HEK293 (cell line): ENCODE data around the gene AKT2.

Experiments used
- CTCF ChIA-PET: fragments of 350-600 bp; formaldehyde crosslinking; extraction: SDS; loops from one replicate; lab custom pipeline; 2021; ENCODE audit warnings: antibody characterized with exemption; lab: Yijun Ruan, JAX
- POLR2A ChIA-PET: fragments of 300-600 bp; formaldehyde crosslinking; extraction: SDS; loops from one replicate; lab custom pipeline; 2020; ENCODE audit warnings: antibody characterized with exemption, inconsistent platforms; lab: Yijun Ruan, JAX
- H3K27ac ChIP-seq: fragments of 200-500 bp; sonication (Bioruptor generic); 2 replicates; pipeline ENCODE4 v1.5.1; 2014; ENCODE audit warnings: low read depth, low read length, control low read depth, inconsistent platforms; ENCODE audit errors: extremely low read depth
- H3K36me3 ChIP-seq, 2 experiments: fragments of 200-500 bp in 1 of 2; sonication (Bioruptor generic) in 1 of 2; 1 replicate in 1 of 2; 2 replicates in 1 of 2; pipeline ENCODE4 v1.5.1; 2014 to 2017; ENCODE audit warnings: inconsistent platforms in 2 of 2, low read length in 2 of 2; ENCODE audit not compliant: control insufficient read depth in 2 of 2, insufficient read depth in 1 of 2
- H3K4me1 ChIP-seq: fragments of 200-500 bp; sonication (Bioruptor generic); 2 replicates; pipeline ENCODE4 v1.5.1; 2014; ENCODE audit warnings: mild to moderate bottlenecking, low read length, inconsistent platforms; ENCODE audit not compliant: control insufficient read depth, insufficient read depth
- H3K4me3 ChIP-seq: 2 replicates; pipeline ENCODE4 v1.5.1; 2011; ENCODE audit warnings: low read depth, mild to moderate bottlenecking, control low read depth, low read length, moderate library complexity
- H3K9me3 ChIP-seq: fragments of 200-500 bp; sonication (Bioruptor generic); 2 replicates; pipeline ENCODE4 v1.5.1; 2014; ENCODE audit warnings: low read depth, low read length, inconsistent platforms; ENCODE audit not compliant: control insufficient read depth, insufficient read depth
- HIC1 ChIP-seq: fragments of 450-650 bp; formaldehyde crosslinking; IDR thresholded peaks from 2 replicates; pipeline ENCODE4 v1.5.1; 2016; ENCODE audit warnings: missing biosample characterization, missing genetic modification characterization
- KLF16 ChIP-seq: fragments of 450-650 bp; formaldehyde crosslinking; IDR thresholded peaks from 2 replicates; pipeline ENCODE4 v1.5.1; 2017; ENCODE audit warnings: missing biosample characterization, missing genetic modification characterization
- KLF8 ChIP-seq: fragments of 450-650 bp; formaldehyde crosslinking; IDR thresholded peaks from 2 replicates; pipeline ENCODE4 v1.5.1; 2016; ENCODE audit warnings: missing biosample characterization, missing genetic modification characterization
- OSR2 ChIP-seq: fragments of 450-650 bp; formaldehyde crosslinking; IDR thresholded peaks from 2 replicates; pipeline ENCODE4 v1.5.1; 2016; ENCODE audit warnings: missing biosample characterization, missing genetic modification characterization
- SCRT1 ChIP-seq: fragments of 450-650 bp; formaldehyde crosslinking; IDR thresholded peaks from 2 replicates; pipeline ENCODE4 v1.5.1; 2016; ENCODE audit warnings: missing biosample characterization, missing genetic modification characterization, borderline replicate concordance
- TCF7L2 ChIP-seq: IDR thresholded peaks from 2 replicates; pipeline ENCODE4 v1.6.1; 2011; ENCODE audit warnings: low read depth, mild to moderate bottlenecking, inconsistent platforms, low read length, moderate library complexity, borderline replicate concordance
- YY1 ChIP-seq: fragments of 450-650 bp; formaldehyde crosslinking; IDR thresholded peaks from 2 replicates; pipeline ENCODE4 v1.5.1; 2018; ENCODE audit warnings: missing biosample characterization, missing genetic modification characterization
- ZBTB20 ChIP-seq: fragments of 450-650 bp; formaldehyde crosslinking; IDR thresholded peaks from 2 replicates; pipeline ENCODE4 v1.5.1; 2016; ENCODE audit warnings: missing biosample characterization, missing genetic modification characterization
- ZBTB49 ChIP-seq: fragments of 450-650 bp; formaldehyde crosslinking; IDR thresholded peaks from 2 replicates; pipeline ENCODE4 v1.5.1; 2016; ENCODE audit warnings: missing biosample characterization, missing genetic modification characterization, low read depth
- ZFHX2 ChIP-seq: fragments of 450-650 bp; formaldehyde crosslinking; conservative IDR thresholded peaks from 2 replicates; pipeline ENCODE4 v1.5.1; 2016; ENCODE audit warnings: missing biosample characterization, missing genetic modification characterization
- ZNF133 ChIP-seq: fragments of 450-650 bp; formaldehyde crosslinking; IDR thresholded peaks from 2 replicates; pipeline ENCODE4 v1.5.1; 2016; ENCODE audit warnings: missing biosample characterization, missing genetic modification characterization
- ZNF138 ChIP-seq: fragments of 450-650 bp; formaldehyde crosslinking; IDR thresholded peaks from 2 replicates; pipeline ENCODE4 v1.5.1; 2016; ENCODE audit warnings: missing biosample characterization, missing genetic modification characterization, borderline replicate concordance
- ZNF214 ChIP-seq: fragments of 450-650 bp; formaldehyde crosslinking; IDR thresholded peaks from 2 replicates; pipeline ENCODE4 v1.5.1; 2017; ENCODE audit warnings: missing biosample characterization, mild to moderate bottlenecking, missing genetic modification characterization, borderline replicate concordance
- ZNF239 ChIP-seq: fragments of 450-650 bp; formaldehyde crosslinking; IDR thresholded peaks from 2 replicates; pipeline ENCODE4 v1.5.1; 2016; ENCODE audit warnings: missing biosample characterization, missing genetic modification characterization
- ZNF280C ChIP-seq: fragments of 450-650 bp; formaldehyde crosslinking; IDR thresholded peaks from 2 replicates; pipeline ENCODE4 v1.5.1; 2016; ENCODE audit warnings: missing biosample characterization, missing genetic modification characterization
- ZNF362 ChIP-seq: fragments of 450-650 bp; formaldehyde crosslinking; IDR thresholded peaks from 2 replicates; pipeline ENCODE4 v1.5.1; 2016; ENCODE audit warnings: missing biosample characterization, missing genetic modification characterization
- ZNF404 ChIP-seq: fragments of 450-650 bp; formaldehyde crosslinking; IDR thresholded peaks from 2 replicates; pipeline ENCODE4 v1.5.1; 2017; ENCODE audit warnings: missing biosample characterization, missing genetic modification characterization
- ZNF555 ChIP-seq: fragments of 450-650 bp; formaldehyde crosslinking; conservative IDR thresholded peaks from 2 replicates; pipeline ENCODE4 v1.5.1; 2017; ENCODE audit warnings: missing biosample characterization, mild to moderate bottlenecking, missing genetic modification characterization, inconsistent platforms
- ZNF645 ChIP-seq: fragments of 450-650 bp; formaldehyde crosslinking; IDR thresholded peaks from 2 replicates; pipeline ENCODE4; 2016; ENCODE audit warnings: missing biosample characterization, missing genetic modification characterization
- ZNF658 ChIP-seq: fragments of 450-650 bp; formaldehyde crosslinking; IDR thresholded peaks from 2 replicates; pipeline ENCODE4; 2016; ENCODE audit warnings: missing biosample characterization, missing genetic modification characterization
- ZNF768 ChIP-seq: fragments of 450-650 bp; formaldehyde crosslinking; IDR thresholded peaks from 2 replicates; pipeline ENCODE4 v1.5.1; 2018; ENCODE audit warnings: missing biosample characterization, mild to moderate bottlenecking, missing genetic modification characterization
- ZNF777 ChIP-seq: fragments of 450-650 bp; formaldehyde crosslinking; IDR thresholded peaks from 2 replicates; pipeline ENCODE4 v1.5.1; 2017; ENCODE audit warnings: missing biosample characterization, missing genetic modification characterization, borderline replicate concordance
- ZSCAN30 ChIP-seq: fragments of 450-650 bp; IDR thresholded peaks from 2 replicates; pipeline ENCODE4 v1.5.1; 2018; ENCODE audit warnings: missing biosample characterization, mild to moderate bottlenecking, missing genetic modification characterization, moderate library complexity

AKT2 gene

GRCh38 chr19:40251244-40251643 lies 33.9 kb downstream of the AKT2 start:
- H3K27ac ChIP-seq = no peak overlapping the region
- H3K9me3 ChIP-seq = no peaks in the 10 kb centered on the region
- H3K4me1 ChIP-seq = peaks cover 7% of the 10 kb centered on the region; the same call in 1 of the 2 replicates
- CTCF ChIA-PET = interaction anchor here (0.6 kb wide), 1 partner anchor 54 kb away, joined by 4 read pairs; no protein-coding TSS in a partner anchor
- no peak overlapping the region for H3K4me3 ChIP-seq
- POLR2A ChIA-PET = no interaction called here
- TF ChIP-seq ZNF404 (tag by site-specific recombination) = no peak
- TF ChIP-seq ZNF239 (tag by site-specific recombination) = no peak
- no peak for TF ChIP-seq ZNF133 (tag by site-specific recombination)
- TF ChIP-seq ZNF777 (tag by site-specific recombination) = no peak
- TF ChIP-seq ZNF768 (tag by site-specific recombination) = no peak
- no peak for TF ChIP-seq ZNF645 (tag by site-specific recombination)
- no peak for TF ChIP-seq OSR2 (tag by site-specific recombination)
- TF ChIP-seq TCF7L2 = no peak
- TF ChIP-seq ZNF362 (tag by site-specific recombination) = 0 out of 2 replicates have a peak, but pooled peaks have one; percentile 50
- 0 out of 2 replicates have a peak, but pooled peaks have one; percentile 20 for TF ChIP-seq KLF8
- no peak for TF ChIP-seq ZSCAN30
- no peak for TF ChIP-seq KLF16 (tag by site-specific recombination)
- TF ChIP-seq HIC1 (tag by site-specific recombination) = no peak
- no peak for TF ChIP-seq ZNF280C (tag by site-specific recombination)
- no peak for TF ChIP-seq ZNF658
- H3K36me3 ChIP-seq = peaks cover 81 to 86% of the 10 kb centered on the region in 2 experiments

GRCh38 chr19:40249781-40250180 lies 35.4 kb downstream of the AKT2 start:
- ChIA-PET CTCF (interaction anchor here (0.8 to 1.1 kb wide), 2 partner anchors 32 to 406 kb away, joined by 3 to 4 read pairs; no protein-coding TSS in a partner anchor), POLR2A (no interaction called here)
- Histone ChIP-seq H3K36me3 (peaks cover 69 to 79% of the 10 kb centered on the region in 2 experiments), H3K4me3 (no peak overlapping the region), H3K4me1 (peaks cover 9% of the 10 kb centered on the region; the same call in 1 of the 2 replicates), H3K9me3 (no peaks in the 10 kb centered on the region), H3K27ac (0 out of 2 replicates have a peak overlapping the region, but pooled peaks have one; percentile 24)
- TF ChIP-seq ZBTB20 (tag by site-specific recombination) (no peak), ZNF138 (tag by site-specific recombination) (no peak), SCRT1 (tag by site-specific recombination) (no peak), ZNF214 (tag by site-specific recombination) (no peak), ZBTB49 (tag by site-specific recombination) (no peak), ZFHX2 (tag by site-specific recombination) (no peak), YY1 (tag by site-specific recombination) (no peak), ZNF555 (tag by site-specific recombination) (no peak)
